GM12874 (cell line): Measurements from ENCODE around the gene BOC.

ENCODE experiments used
- TF ChIP-seq, protein P1 (sequence below): IDR thresholded peaks from 2 replicates; pipeline ENCODE4 v1.5.1; 2011; ENCODE audit warnings: low read depth, mild to moderate bottlenecking, control low read depth, low read length, moderate library complexity; ENCODE audit not compliant: insufficient read depth

BOC gene

DNA sequence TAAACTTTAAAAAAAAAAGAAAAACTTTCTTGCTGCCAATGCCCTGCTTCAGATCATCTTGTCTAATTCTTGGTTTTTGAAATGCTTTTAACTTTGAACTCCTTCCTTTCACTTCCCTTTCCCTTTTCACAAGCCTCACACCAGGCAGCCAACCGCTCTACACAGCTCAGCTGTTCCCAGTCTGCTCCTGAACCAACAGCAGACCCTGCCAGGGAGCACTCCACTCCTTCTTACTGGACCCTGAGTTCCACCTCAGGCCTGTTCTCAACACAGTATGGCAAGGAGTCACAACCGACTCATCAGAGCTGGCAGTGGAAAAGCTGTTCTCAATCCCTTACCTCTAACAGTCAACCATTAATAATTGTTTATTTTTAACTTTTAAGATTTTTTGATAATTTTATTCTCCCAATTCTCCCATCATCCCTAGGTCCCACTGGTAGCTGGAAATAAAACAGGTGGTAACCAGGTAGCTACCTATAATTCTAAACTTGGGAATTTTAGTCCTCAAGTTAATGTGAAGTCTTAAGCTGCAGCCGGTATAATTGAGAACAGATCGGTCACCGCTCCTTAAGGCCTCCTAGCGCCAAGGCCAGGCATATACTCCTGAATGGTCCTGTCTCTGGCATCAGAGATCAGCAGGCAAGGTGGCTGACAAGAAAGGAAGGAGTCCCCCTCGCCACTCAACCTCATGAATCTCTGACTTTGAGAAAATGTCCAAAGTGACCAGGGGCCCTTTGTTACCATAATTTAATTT lies 43.9 kb downstream of the BOC start:
- TF ChIP-seq, protein P1, sequence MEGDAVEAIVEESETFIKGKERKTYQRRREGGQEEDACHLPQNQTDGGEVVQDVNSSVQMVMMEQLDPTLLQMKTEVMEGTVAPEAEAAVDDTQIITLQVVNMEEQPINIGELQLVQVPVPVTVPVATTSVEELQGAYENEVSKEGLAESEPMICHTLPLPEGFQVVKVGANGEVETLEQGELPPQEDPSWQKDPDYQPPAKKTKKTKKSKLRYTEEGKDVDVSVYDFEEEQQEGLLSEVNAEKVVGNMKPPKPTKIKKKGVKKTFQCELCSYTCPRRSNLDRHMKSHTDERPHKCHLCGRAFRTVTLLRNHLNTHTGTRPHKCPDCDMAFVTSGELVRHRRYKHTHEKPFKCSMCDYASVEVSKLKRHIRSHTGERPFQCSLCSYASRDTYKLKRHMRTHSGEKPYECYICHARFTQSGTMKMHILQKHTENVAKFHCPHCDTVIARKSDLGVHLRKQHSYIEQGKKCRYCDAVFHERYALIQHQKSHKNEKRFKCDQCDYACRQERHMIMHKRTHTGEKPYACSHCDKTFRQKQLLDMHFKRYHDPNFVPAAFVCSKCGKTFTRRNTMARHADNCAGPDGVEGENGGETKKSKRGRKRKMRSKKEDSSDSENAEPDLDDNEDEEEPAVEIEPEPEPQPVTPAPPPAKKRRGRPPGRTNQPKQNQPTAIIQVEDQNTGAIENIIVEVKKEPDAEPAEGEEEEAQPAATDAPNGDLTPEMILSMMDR, result no peak

DNA sequence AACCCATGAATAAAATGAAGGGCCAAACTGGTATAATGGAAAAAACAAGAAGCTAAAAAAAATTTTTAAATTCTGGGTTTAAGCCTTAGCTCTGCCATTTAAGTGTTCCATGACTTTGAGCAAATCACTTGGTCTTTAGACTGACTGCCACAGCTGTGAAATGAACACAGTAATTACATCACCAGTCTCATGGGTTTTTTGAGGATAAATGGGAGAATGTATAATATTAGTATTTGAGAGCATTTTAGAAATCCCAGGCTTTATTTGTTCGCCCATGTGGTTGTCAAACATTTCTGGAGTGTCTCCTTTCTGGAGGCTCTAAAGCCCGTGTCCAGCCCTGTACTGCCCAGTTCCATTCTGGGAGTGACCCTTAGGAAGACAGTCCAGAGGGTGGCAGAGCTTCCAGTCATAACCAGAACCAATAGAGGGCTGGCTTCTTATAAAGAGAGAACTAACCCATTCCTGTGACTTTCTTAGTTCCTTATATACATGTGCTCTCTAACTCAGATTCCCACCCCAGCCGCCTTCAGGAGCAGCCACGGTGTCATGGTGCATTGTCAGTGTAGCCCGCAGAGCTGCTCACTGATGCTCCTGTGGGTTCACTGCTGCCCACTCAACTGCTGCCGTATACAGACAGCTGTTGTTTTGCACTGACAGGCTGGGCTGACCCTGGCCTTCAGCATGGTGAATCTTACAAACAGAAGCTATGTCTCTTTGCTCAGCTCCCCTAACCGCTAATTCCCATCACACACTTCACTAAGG lies 44.7 kb downstream of the BOC start:
- TF ChIP-seq, protein P1, result no peak

DNA sequence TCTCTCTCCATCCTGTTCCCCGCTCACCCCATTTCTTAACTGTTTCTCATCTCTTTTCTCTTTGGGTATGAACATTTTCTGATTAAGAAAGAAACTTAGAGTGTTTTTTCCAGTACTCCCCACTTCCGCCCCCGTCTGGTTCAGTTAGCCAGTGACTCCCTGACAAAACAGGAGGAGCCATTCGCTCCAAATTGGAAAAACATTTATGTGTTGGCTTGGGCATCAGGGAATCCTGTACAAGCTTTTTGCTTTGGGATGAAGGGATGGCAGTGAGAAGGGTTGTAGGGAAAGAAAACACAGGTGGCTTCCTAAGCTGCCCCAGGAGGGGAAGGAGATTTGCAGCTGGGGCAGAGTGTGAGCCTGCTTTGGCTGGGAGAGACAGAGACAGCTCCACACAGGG lies 47.0 kb downstream of the BOC start:
- TF ChIP-seq, protein P1, result no peak

DNA sequence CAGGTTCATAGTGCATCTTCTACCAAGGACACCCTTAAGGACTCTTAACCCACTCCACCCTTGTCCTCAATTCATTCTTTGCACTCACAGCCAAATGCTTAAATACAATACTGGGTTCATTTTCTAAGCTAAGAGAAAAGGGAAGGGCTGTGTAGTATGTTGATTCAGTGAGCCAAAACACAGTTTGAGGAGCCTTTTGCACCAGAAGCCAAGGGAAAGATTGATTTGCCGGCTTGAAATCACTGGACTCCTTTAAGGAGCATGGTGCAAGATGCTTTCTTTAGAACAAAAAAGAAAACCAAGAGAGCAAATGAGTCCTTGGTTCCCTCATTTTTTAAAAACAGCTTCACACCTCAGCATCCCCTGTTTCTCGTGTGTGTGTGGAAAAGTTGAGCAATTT lies 47.8 kb downstream of the BOC start:
- TF ChIP-seq, protein P1, result no peak

DNA sequence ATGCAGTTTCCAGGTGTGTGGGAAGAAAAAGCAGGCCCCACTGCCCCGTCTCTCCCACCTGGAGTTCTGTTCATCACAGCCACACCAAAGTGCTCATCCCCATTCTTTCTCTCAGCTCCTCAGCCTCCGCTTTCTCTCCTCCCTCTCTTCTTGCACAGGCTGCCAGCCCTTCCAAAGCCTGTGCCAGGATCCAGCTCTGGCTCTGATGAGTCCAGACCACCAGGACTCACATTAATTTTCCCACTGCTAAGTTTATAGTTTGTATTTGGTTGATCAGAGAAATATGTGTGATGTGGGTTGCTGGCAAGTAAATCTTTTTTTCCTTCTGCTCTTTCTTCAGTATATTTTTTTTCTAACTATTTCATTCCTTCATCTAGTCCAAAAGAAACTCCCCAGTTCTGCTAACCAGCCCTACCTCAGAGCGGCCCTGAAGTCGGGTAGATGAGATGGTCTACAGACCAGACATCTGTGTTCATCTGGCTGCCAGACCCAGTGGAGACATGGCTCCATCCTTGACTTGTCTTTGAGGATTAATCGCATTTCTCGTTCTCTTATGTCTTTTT lies 49.8 kb downstream of the BOC start:
- TF ChIP-seq, protein P1, result no peak

DNA sequence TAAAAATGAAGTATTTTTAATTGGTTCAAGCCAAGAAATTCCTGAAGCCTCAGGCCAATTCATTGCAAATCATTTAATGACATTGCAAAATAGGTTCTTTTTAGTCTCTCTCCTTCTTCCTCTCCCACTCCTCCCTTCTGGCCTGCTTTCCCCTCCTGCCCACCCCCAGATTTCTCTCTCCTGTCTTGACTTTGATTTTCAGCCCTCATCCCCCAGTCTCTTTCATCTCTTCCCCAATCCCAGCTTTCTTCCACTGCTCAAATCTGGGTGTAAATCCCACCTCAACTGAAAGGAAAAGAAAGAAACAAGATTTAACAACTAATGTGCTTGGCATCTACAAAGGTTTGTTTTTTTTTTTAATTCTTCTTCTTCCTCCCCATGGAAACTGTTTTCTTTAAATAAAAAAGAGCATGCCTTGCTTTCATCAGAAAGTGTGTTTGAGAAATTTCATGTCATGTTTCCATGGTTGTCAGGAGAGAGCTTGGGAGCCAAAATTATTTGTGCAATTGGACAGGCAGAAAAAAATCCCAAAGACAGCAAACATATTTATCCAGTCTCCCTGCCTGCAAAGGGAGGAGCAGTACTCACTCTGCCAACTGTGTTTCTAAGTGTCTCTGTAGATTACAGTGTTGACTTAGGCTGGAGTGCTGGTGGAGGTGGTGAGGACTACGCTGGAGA lies 50.4 kb downstream of the BOC start:
- TF ChIP-seq, protein P1, result no peak

DNA sequence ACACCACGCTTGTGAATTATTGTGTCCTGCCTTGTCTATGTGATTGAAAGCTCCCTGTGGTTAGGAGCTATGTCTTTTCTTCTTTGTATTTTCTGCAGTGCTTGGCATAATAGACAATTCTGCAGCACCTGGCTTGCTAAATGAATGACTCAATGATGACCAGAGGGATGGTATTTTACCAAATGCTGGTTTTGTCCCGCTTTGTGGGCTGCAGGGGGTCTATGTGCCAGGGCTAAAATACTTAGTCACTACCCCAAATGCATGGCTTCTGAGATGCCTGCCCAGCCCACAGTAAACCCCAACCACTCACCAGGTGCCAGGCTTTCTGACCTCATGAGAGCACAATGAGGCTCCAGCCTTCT lies 50.9 kb downstream of the BOC start:
- TF ChIP-seq, protein P1, result no peak
